ENCODE results near the gene MICAL3. TPM values are rescaled to one million over a fixed set of nuclear protein-coding genes. Genes with fewer than 3 reads are reported as not detected.

The MICAL3 gene
- total and polyA plus RNA-seq, 2 of the 8 experiments (the other 6 are each of a cell fraction or from before 2014, with no cell fraction given) = 8.3 to 41.8 TPM

DNA sequence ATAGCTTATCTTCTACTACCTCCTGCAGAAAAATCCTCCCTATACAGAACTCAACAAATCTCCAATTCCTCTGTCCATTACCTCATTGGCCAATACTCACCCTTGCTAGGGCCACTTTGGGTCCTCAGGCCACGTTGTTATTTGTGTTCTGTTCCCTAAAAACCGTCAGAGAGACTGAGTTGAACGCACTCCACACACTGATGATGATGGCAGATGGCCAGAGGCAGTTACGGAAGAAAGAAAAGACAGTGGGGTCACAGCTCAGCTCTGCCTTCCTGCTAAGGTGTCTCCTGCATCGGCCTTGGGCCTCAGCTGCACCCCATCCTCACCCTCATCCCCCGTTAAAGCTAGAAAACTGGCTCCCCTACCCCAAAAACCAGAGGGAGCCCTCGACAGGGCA, 66.2 kb downstream of the MICAL3 start:
- H3K4me3 ChIP-seq (ENCODE audit: extremely low read depth in 1 of 4, insufficient read depth in 2 of 4, low read depth in 3 of 4, low read length in 4 of 4) = no peak overlapping the region
- H3K36me3 ChIP-seq (ENCODE audit: control insufficient read depth in 2 of 4, insufficient read depth in 4 of 4, low read length in 3 of 4) = no peaks in the 10 kb centered on the region
- H3K27ac ChIP-seq (ENCODE audit: low read depth, low read length) = no peak overlapping the region
- no peak overlapping the region for H2AK5ac ChIP-seq (ENCODE audit: low read depth, low read length)
- H4K8ac ChIP-seq (ENCODE audit: extremely low read depth, insufficient read depth, low read length) = no peak overlapping the region
- no peak overlapping the region for H4K5ac ChIP-seq (ENCODE audit: insufficient read length, low read depth, low read length)
- H4K20me1 ChIP-seq (replicated peaks in 1 of 2; ENCODE audit: control insufficient read depth in 1 of 2, insufficient read depth in 2 of 2, low read length in 2 of 2) = peaks cover 0 to 26% of the 10 kb centered on the region in 2 experiments
- FAIRE-seq = no peak
- H3K4me1 ChIP-seq (replicated peaks in 1 of 4; ENCODE audit: control insufficient read depth in 3 of 4, insufficient read depth in 4 of 4, low read length in 3 of 4) = peaks cover 0 to 4% (median 2%) of the 10 kb centered on the region in 4 experiments; a peak in 3 of 7 replicates
- 84% methylated on average over 7 of the region's 7 CpGs; no CpG with 5 or more reads in 1 of the 2 experiments for WGBS, 2 experiments (ENCODE audit: extremely low coverage in 1 of 2, insufficient coverage in 1 of 2, insufficient read length in 1 of 2, insufficient replicate concordance in 2 of 2, low coverage in 1 of 2, low lambda C conversion rate in 2 of 2, missing lambda C conversion rate in 1 of 2)
- ChIA-PET CTCF (ENCODE audit: partially characterized antibody) (interaction anchor here (0.9 to 2.1 kb wide), 4 partner anchors 17 to 172 kb away, joined by 3 to 5 read pairs (median 4); no protein-coding TSS in a partner anchor), POLR2A (ENCODE audit: partially characterized antibody) (interaction anchor here (1.0 kb wide), 1 partner anchor 12 kb away, joined by 3 read pairs; no protein-coding TSS in a partner anchor)
- H3K79me2 ChIP-seq (ENCODE audit: control insufficient read depth in 1 of 2, insufficient read depth in 2 of 2, low read length in 2 of 2) = peaks cover 3 to 37% of the 10 kb centered on the region in 2 experiments; a peak in 3 of 4 replicates
- no peak overlapping the region for H2BK20ac ChIP-seq (ENCODE audit: low read length)
- no peaks in the 10 kb centered on the region for H3K9me3 ChIP-seq (ENCODE audit: insufficient read depth in 2 of 2, low read depth in 1 of 2, low read length in 1 of 2)
- H3K79me1 ChIP-seq (ENCODE audit: low read depth, low read length) = peaks cover 9% of the 10 kb centered on the region
- no peak overlapping the region for H3K14ac ChIP-seq (ENCODE audit: insufficient read length)
- no peak overlapping the region for H2AFZ ChIP-seq (ENCODE audit: low read length)
- no peak overlapping the region for H3K18ac ChIP-seq (ENCODE audit: extremely low read depth, low read length)
- no peaks in the 10 kb centered on the region for H3K23me2 ChIP-seq (ENCODE audit: low read depth, low read length)
- no peak overlapping the region for H2BK15ac ChIP-seq (ENCODE audit: low read length)
- H3K56ac ChIP-seq (replicated peaks; ENCODE audit: insufficient read length, low read depth, low read length) = no peak overlapping the region
- no peaks in the 10 kb centered on the region for H3K27me3 ChIP-seq (replicated peaks in 1 of 4; ENCODE audit: control insufficient read depth in 3 of 4, extremely low read depth in 1 of 4, insufficient read depth in 3 of 4, low read length in 3 of 4)
- H2BK12ac ChIP-seq (ENCODE audit: low read depth, low read length) = no peak overlapping the region
- no peak overlapping the region for H4K91ac ChIP-seq (replicated peaks; ENCODE audit: insufficient read length, low read length)
- no peak overlapping the region for H3K4ac ChIP-seq (replicated peaks; ENCODE audit: insufficient read length, low read depth, low read length)
- DNase-seq (ENCODE audit: low read depth in 1 of 2, low spot score in 2 of 2) = no peak
- no peak overlapping the region for H3K23ac ChIP-seq (ENCODE audit: insufficient read length)
- no peak overlapping the region for H3K9ac ChIP-seq (replicated peaks in 1 of 4; ENCODE audit: extremely low read depth in 1 of 4, low read depth in 3 of 4, low read length in 3 of 4)
- no peak overlapping the region for H2BK120ac ChIP-seq (replicated peaks; ENCODE audit: low read depth, low read length)
- H2BK5ac ChIP-seq (ENCODE audit: low read depth, low read length) = no peak overlapping the region
- no peak overlapping the region for H3K4me2 ChIP-seq (ENCODE audit: insufficient read depth in 1 of 2, low read depth in 2 of 2, low read length in 2 of 2)
- TF ChIP-seq, protein P1, sequence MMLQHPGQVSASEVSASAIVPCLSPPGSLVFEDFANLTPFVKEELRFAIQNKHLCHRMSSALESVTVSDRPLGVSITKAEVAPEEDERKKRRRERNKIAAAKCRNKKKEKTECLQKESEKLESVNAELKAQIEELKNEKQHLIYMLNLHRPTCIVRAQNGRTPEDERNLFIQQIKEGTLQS (IDR thresholded peaks at IDR 0.05; ENCODE audit: insufficient read depth, low read depth, low read length) = no peak
- TF ChIP-seq HDAC6 (IDR thresholded peaks at IDR 0.05; ENCODE audit: low read depth, low read length) = no peak
- TF ChIP-seq NRF1 (IDR thresholded peaks at IDR 0.05; ENCODE audit: low read depth, low read length) = no peak
- TF ChIP-seq SP4 (IDR thresholded peaks at IDR 0.05; ENCODE audit: low read length) = no peak
- TF ChIP-seq CBX8 (IDR thresholded peaks at IDR 0.05; ENCODE audit: borderline replicate concordance, low read depth, low read length) = no peak
- no peak for TF ChIP-seq TBP (IDR thresholded peaks at IDR 0.05; ENCODE audit: low read depth, low read length)
- no peak for TF ChIP-seq KDM4A (IDR thresholded peaks at IDR 0.05; ENCODE audit: low read depth, low read length, severe bottlenecking)
- TF ChIP-seq SUZ12 (IDR thresholded peaks at IDR 0.05; ENCODE audit: low read length) = no peak
- no peak for TF ChIP-seq TEAD4 (IDR thresholded peaks at IDR 0.05; ENCODE audit: low read depth, low read length)
- TF ChIP-seq PHF8 (conservative IDR thresholded peaks at IDR 0.05; ENCODE audit: low read depth, low read length) = no peak
- TF ChIP-seq ASH2L (IDR thresholded peaks at IDR 0.05; ENCODE audit: low read length) = no peak
- no peak for TF ChIP-seq BRCA1 (IDR thresholded peaks at IDR 0.05; ENCODE audit: low read depth, low read length)
- no peak for TF ChIP-seq TAF1 (IDR thresholded peaks at IDR 0.05; ENCODE audit: low read depth, low read length)
- TF ChIP-seq SIN3A (conservative IDR thresholded peaks at IDR 0.05 in 1 of 2, IDR thresholded peaks at IDR 0.05 in 1 of 2; ENCODE audit: low read depth in 1 of 2, low read length in 2 of 2) = no peak
